GM21367 (cell line): ENCODE data around the gene ZNF213.
A peak's percentile ranks its signal among the peaks of the same experiment; 100 is the strongest.

Experiments
- ATAC-seq: cut with Tn5 transposase; IDR thresholded peaks from one replicate; pipeline ENCODE4 v1.9.1; 2021; ENCODE audit not compliant: unreplicated experiment

Gene ZNF213

GRCh38 chr16:3101018-3101840 lies 33.6 kb upstream of the ZNF213 start:
- ATAC-seq = no peak

GRCh38 chr16:3101841-3102470 lies 32.9 kb upstream of the ZNF213 start:
- no peak for ATAC-seq

GRCh38 chr16:3106205-3106928 lies 28.5 kb upstream of the ZNF213 start:
- no peak for ATAC-seq

GRCh38 chr16:3112058-3112880 lies 22.6 kb upstream of the ZNF213 start, which contains the start of gene ZNF205:
Gene ZNF205 (plus strand): TSS chr16:3112586. CDS start chr16:3113431, 845 bp downstream.
- ATAC-seq = no peak

- ATAC-seq = no peak
Measured at GRCh38 chr16:3112881-3113574, 21.8 kb upstream of the ZNF213 start.

- no peak for ATAC-seq
Measured at GRCh38 chr16:3113765-3114479, 20.9 kb upstream of the ZNF213 start.

- no peak for ATAC-seq
Measured at GRCh38 chr16:3115003-3115402, 19.8 kb upstream of the ZNF213 start.

- ATAC-seq = no peak
Measured at GRCh38 chr16:3115561-3115960, 19.3 kb upstream of the ZNF213 start.

- no peak for ATAC-seq
Measured at GRCh38 chr16:3118204-3118790, 16.5 kb upstream of the ZNF213 start.

GRCh38 chr16:3118846-3119245 lies 16.0 kb upstream of the ZNF213 start:
- ATAC-seq = no peak

GRCh38 chr16:3119286-3119685 lies 15.5 kb upstream of the ZNF213 start:
- ATAC-seq = no peak

- ATAC-seq = no peak
Measured at GRCh38 chr16:3119701-3120408, 15.0 kb upstream of the ZNF213 start.

GRCh38 chr16:3120435-3120834 lies 14.4 kb upstream of the ZNF213 start:
- ATAC-seq = no peak

GRCh38 chr16:3121851-3122467 lies 12.9 kb upstream of the ZNF213 start:
- no peak for ATAC-seq

GRCh38 chr16:3122926-3123570 lies 11.8 kb upstream of the ZNF213 start:
- ATAC-seq = no peak

GRCh38 chr16:3123986-3124886 lies 10.6 kb upstream of the ZNF213 start:
- ATAC-seq = peak; percentile 69

- ATAC-seq = no peak
Measured at GRCh38 chr16:3127745-3128144, 7.1 kb upstream of the ZNF213 start.
